ENCODE results near the gene SP9.
"Not testable (repeated sequence)": the region's sequence is repeated elsewhere in the genome, so short reads cannot be mapped to it uniquely, and the experiment has no call there.

Gene SP9

DNA sequence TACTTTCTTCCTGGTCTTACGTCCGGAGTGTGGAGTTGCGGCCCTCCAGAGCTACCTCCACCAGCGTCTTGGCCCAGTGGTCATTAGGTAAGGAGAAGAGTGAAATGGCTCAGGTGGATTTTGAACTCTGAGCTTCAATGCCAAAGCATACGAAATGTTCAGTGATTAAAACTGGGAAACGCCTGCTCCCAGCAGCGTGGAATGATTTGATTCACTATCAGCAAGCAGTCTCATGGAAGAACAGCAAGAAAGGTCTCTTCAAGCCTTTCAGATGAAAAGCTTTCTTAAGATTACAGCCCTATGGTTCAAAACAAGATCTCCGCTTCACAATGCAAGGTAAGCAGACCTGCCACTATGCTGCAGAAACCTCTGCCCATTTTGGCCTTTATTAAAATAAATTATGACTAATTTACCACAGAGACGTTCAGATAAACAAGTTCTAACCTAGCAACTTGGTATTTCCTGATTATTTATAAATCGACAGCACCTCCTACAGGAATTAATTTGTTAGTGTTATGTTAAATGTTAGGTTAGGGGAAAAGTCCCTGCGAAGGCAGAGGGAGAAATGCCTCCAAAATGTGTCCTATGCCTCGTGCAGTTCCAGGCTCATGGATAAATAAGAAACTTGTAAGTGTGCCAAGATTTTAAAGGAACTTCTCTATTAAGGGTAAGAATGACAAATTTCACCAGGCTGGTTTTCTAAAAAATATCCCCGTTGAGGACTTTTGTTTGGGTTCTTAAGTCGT is 10.1 kb downstream of the SP9 start:
- DNase-seq = no peak

DNA sequence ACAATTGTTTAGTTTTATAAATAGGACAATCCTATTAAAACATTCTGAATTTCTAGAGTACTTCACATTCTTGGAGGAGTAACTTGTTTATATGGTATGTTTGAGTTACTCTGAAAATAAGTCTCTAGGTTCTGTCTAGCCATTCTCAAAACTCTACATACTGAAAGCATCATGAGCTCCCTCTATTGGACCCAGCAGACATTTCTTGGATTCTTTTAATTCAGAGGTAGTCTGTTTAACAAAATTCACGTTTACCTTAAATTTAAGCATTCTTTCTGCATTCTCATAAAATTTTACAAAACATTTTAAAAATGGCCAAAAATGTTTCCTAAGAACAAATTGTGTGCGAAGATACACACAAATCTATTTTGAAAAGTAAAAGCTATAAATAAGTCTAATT is 15.3 kb downstream of the SP9 start:
- no peak for DNase-seq

DNA sequence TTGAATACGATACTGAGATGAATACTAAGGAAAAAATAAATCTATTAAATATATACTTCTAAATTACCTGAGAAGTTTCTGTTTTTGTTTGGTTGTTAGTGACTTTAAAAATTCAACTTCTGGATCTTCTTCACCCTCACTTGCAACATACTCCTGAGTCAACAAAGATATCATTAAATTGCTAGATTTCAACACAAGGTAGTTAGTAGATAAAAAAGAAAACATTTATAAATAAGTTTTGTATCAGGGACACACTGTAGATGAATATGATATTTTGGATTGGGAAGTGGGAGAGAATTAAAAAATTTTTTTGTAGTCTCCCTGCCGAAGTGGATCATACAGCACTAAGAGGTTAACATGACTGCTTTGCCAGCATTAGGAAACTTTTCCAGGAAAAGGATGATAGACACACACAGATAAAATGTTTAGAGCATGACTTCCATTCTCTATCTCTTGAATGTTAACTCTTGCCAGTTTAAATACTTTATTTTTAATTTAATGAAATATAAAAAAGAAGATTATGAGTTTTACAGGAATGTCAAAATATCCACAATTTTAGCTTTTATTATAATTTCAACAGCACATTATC is 15.9 kb downstream of the SP9 start:
- DNase-seq = no peak

- DNase-seq = no peak
These were observed 18.2 kb downstream of the SP9 start for GRCh38 chr2:174353004-174353403.

DNA sequence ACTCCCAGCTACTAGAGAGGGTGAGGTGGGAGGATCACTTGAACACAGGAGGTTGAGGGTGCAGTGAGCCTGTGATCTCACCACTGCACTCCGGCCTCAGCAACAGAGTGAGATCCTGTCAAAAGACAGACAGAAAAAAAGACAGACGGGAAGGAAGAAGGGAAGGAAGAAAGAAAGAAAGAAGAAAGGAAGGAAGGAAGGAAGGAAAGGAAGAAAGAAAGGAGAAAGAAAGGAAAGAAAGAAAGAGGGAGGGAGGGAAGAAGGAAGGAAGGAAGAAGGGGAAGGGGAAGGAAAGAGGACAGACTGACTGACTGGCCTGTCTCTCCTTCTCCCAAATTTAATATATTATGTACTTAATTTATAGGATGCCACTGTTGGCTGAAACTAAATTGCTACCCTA is 21.6 kb downstream of the SP9 start:
- no peak for DNase-seq

DNA sequence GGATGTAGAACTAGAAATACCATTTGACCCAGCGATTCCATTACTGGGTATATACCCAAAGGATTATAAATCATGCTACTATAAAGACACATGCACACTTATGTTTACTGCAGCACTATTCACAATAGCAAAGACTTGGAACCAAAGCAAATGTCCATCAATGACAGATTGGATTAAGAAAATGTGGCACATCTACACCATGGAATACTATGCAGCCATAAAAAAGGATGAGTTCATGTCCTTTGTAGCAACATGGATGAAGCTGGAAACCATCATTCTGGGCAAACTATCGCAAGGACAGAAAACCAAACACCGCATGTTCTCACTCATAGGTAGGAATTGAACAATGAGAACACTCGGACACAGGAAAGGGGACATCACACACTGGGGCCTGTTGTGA is 24.9 kb downstream of the SP9 start:
- DNase-seq = not testable (repeated sequence)

DNA sequence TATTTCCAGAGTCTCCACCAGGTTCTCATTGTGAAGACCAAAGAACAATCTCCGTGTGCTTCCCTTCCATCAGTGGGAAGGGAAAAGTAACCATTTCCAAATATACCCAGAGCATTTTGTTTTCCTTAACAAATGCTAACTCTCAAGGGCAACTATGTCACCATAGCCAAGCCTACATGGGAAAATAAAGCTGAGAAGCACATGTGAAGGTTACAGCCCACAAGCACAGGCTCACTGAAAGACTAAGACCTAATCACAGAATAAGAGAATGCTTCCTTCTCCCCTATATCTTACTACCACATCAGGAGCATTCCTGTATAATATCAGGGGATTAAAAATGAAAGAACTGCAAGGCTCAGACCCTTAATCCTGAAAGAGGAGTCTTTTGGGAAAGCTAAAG is 28.2 kb downstream of the SP9 start:
- no peak for DNase-seq

- DNase-seq = not testable (repeated sequence)
These were observed 28.9 kb downstream of the SP9 start for GRCh38 chr2:174363492-174364225.

GRCh38 chr2:174364628-174365027 is 29.9 kb downstream of the SP9 start:
- no peak for DNase-seq

- DNase-seq = no peak
These were observed 30.8 kb downstream of the SP9 start for GRCh38 chr2:174365571-174365970.

GRCh38 chr2:174368691-174369090 is 33.9 kb downstream of the SP9 start:
- DNase-seq = no peak

DNA sequence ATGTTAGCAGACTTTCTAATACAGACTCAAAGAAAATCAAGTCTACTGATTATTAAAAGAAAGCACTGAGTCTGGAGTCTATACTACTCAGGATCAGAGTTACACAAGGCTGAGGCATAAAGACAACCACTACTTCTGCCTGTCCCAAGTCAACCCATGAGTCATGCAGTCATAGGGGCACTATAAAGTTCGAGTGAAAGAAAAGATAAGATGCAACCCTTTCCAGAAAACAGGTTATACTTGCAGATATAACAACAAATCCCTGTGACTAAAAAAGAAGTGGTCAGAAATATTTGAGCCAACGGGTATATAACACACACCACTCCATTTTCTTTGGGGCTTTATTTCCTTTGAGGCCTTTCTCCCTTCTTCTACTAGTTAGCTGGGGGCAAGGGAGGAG is 42.2 kb downstream of the SP9 start:
- no peak for DNase-seq

GRCh38 chr2:174383796-174384195 is 49.0 kb downstream of the SP9 start:
- DNase-seq = no peak

DNA sequence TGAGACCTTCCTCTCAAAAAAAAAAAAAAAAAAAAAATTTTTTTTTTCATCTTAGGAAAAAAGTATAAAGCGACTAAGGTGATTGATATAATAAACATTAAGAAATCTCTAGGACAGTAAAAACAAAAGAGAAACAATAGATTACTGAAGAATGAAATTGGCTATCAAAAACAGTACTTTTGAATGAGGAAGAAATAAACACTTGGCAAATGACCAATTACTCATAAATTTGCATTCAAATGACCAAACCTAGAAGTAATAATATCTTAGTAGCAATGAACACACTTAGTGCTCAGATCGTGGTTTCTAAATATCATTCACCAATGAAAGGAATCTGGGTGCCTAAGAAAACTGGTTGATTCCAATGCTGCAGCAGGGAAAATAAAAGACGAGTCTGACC is 50.4 kb downstream of the SP9 start:
- no peak for DNase-seq
